GM12878 (cell line): ENCODE results near the gene AANAT. TPM values are rescaled to one million over a fixed set of nuclear protein-coding genes. Genes with fewer than 3 reads are reported as not detected.

Experiments used
- ATAC-seq: fragments of 200-7000 bp; cut with Tn5 transposase; 3 replicates; pipeline ENCODE4 v1.9.1; 2020; ENCODE audit warnings: mild to moderate bottlenecking, moderate library complexity
- BruUV-seq: library from RNA; stranded (reverse); fragments of 400-500 nt; replicated peaks from 2 replicates; lab custom pipeline; 2021; lab: Mats Ljungman, UMichigan
- CTCF ChIA-PET: fragments of 300-600 bp; sonication (Branson Sonifier 250); formaldehyde crosslinking; extraction: SDS; loops from one replicate; lab custom pipeline; 2021; ENCODE audit warnings: inconsistent platforms; lab: Yijun Ruan, JAX
- POLR2A ChIA-PET: fragments of 350-600 bp; formaldehyde crosslinking; extraction: SDS; loops from one replicate; lab custom pipeline; 2021; ENCODE audit warnings: inconsistent platforms; lab: Charles Lee
- RAD21 ChIA-PET: fragments of 300-600 bp; sonication (Branson Sonifier 250); formaldehyde crosslinking; loops from one replicate; lab custom pipeline; 2023; ENCODE audit warnings: antibody characterized with exemption; ENCODE audit not compliant: unreplicated experiment; lab: Charles Lee
- SMC1A ChIA-PET: fragments of 300-600 bp; sonication (Branson Sonifier 250); formaldehyde crosslinking; loops from one replicate; lab custom pipeline; 2023; ENCODE audit not compliant: unreplicated experiment, uncharacterized antibody; lab: Charles Lee
- DNase-seq: peaks from one replicate; pipeline ENCODE4 v3.0.0-alpha.2; 2011; ENCODE audit warnings: low read depth, low spot score
- FAIRE-seq: peaks from 3 replicates; lab custom pipeline; 2011; peaks lifted over from hg19 to GRCh38; lab: Jason Lieb, UNC
- H2AFZ ChIP-seq: 2 replicates; pipeline ENCODE4 v1.6.0; 2011; ENCODE audit warnings: low read depth, low read length, control low read depth; ENCODE audit not compliant: control insufficient read depth
- H3K27ac ChIP-seq: 2 replicates; pipeline ENCODE4 v1.5.1; 2011; ENCODE audit warnings: control low read depth; ENCODE audit not compliant: control insufficient read depth, insufficient read depth
- H3K27me3 ChIP-seq, 2 experiments: replicated peaks in 1 of 2; 2 replicates each; pipeline versions ENCODE4 v1.6.0 to v1.6.1; 2011; ENCODE audit warnings: low read length in 1 of 2; ENCODE audit not compliant: control insufficient read depth in 2 of 2, insufficient read depth in 2 of 2
- H3K36me3 ChIP-seq, 2 experiments: 2 replicates each; pipeline ENCODE4 v1.5.1; 2011; ENCODE audit warnings: low read length in 1 of 2; ENCODE audit not compliant: control insufficient read depth in 2 of 2, insufficient read depth in 2 of 2
- H3K4me1 ChIP-seq: 2 replicates; pipeline ENCODE4 v1.6.1; 2011; ENCODE audit warnings: mild to moderate bottlenecking, low read length, moderate library complexity, mixed read lengths; ENCODE audit not compliant: control insufficient read depth, insufficient read depth
- H3K4me2 ChIP-seq: 2 replicates; pipeline ENCODE4 v1.6.0; 2011; ENCODE audit warnings: control low read depth; ENCODE audit not compliant: control insufficient read depth, insufficient read depth
- H3K4me3 ChIP-seq: fragments of 200-600 bp; sonication (generic); 2 replicates; pipeline ENCODE4 v1.5.1; 2016
- H3K79me2 ChIP-seq: 2 replicates; pipeline ENCODE4 v1.6.0; 2011; ENCODE audit warnings: low read length; ENCODE audit not compliant: control insufficient read depth, insufficient read depth
- H3K9ac ChIP-seq: 2 replicates; pipeline ENCODE4 v1.8.0; 2011; ENCODE audit warnings: low read length, control low read depth, mixed read lengths; ENCODE audit not compliant: control insufficient read depth, insufficient read depth
- H3K9me3 ChIP-seq: replicated peaks from 3 replicates; pipeline ENCODE4 v1.5.1; 2011; ENCODE audit warnings: mild to moderate bottlenecking, low read length; ENCODE audit not compliant: control insufficient read depth, insufficient read depth
- H4K20me1 ChIP-seq: 2 replicates; pipeline ENCODE4 v1.6.0; 2011; ENCODE audit not compliant: control insufficient read depth, insufficient read depth
- BHLHE40 ChIP-seq, 2 experiments: fragments of 450-650 bp in 1 of 2; IDR thresholded peaks; 2 replicates each; pipeline ENCODE4 v1.6.1; 2011 to 2017; ENCODE audit warnings: low read depth in 2 of 2, borderline replicate concordance in 1 of 2, improper control_type of control experiment in 1 of 2, low read length in 1 of 2, mild to moderate bottlenecking in 1 of 2
- CREB1 ChIP-seq: IDR thresholded peaks from 2 replicates; pipeline ENCODE4 v1.6.1; 2012; ENCODE audit warnings: low read depth, mild to moderate bottlenecking, inconsistent platforms
- E4F1 ChIP-seq: fragments of 450-650 bp; IDR thresholded peaks from 2 replicates; pipeline ENCODE4 v1.6.1; 2018; ENCODE audit warnings: borderline replicate concordance, mild to moderate bottlenecking; ENCODE audit not compliant: partially characterized antibody
- ESRRA ChIP-seq: IDR thresholded peaks from 2 replicates; pipeline ENCODE4 v1.6.1; 2012; ENCODE audit warnings: mild to moderate bottlenecking, low read length, improper control_type of control experiment
- GABPA ChIP-seq: IDR thresholded peaks from 2 replicates; pipeline ENCODE4 v1.6.1; 2014; ENCODE audit warnings: antibody characterized with exemption, low read depth, mild to moderate bottlenecking, inconsistent platforms
- IKZF1 ChIP-seq: fragments of 450-650 bp; conservative IDR thresholded peaks from 2 replicates; pipeline ENCODE4 v1.6.1; 2017; ENCODE audit warnings: antibody characterized with exemption, mild to moderate bottlenecking
- KLF5 ChIP-seq: fragments of 450-650 bp; IDR thresholded peaks from 2 replicates; pipeline ENCODE4 v1.6.1; 2014; ENCODE audit warnings: mild to moderate bottlenecking; ENCODE audit not compliant: partially characterized antibody
- NFXL1 ChIP-seq: fragments of 450-650 bp; IDR thresholded peaks from 2 replicates; pipeline ENCODE4 v1.6.1; 2017; ENCODE audit warnings: antibody characterized with exemption, mild to moderate bottlenecking, borderline replicate concordance
- PML ChIP-seq: IDR thresholded peaks from 2 replicates; pipeline ENCODE4 v1.6.1; 2012; ENCODE audit warnings: low read length, inconsistent platforms
- RAD21 ChIP-seq: IDR thresholded peaks from 2 replicates; pipeline ENCODE4 v1.6.1; 2011; ENCODE audit warnings: mild to moderate bottlenecking, low read depth, low read length, moderate library complexity; ENCODE audit not compliant: insufficient read depth
- RBBP5 ChIP-seq: fragments of 200-600 bp; sonication (generic); conservative IDR thresholded peaks from 2 replicates; pipeline ENCODE4 v1.6.1; 2016
- SMAD1 ChIP-seq: fragments of 450-650 bp; IDR thresholded peaks from 2 replicates; pipeline ENCODE4 v1.6.1; 2018; ENCODE audit warnings: mild to moderate bottlenecking, low read depth; ENCODE audit not compliant: partially characterized antibody
- SRF ChIP-seq, 2 experiments: IDR thresholded peaks; 2 replicates each; pipeline ENCODE4 v1.6.1; 2011; ENCODE audit warnings: low read depth in 2 of 2, low read length in 2 of 2, mild to moderate bottlenecking in 1 of 2, moderate library complexity in 1 of 2
- WRNIP1 ChIP-seq: IDR thresholded peaks from 2 replicates; pipeline ENCODE4 v1.6.1; 2011; ENCODE audit warnings: low read depth, low read length, improper control_type of control experiment, borderline replicate concordance
- ZBTB33 ChIP-seq: fragments of 450-650 bp; IDR thresholded peaks from 2 replicates; pipeline ENCODE4 v1.6.1; 2017; ENCODE audit warnings: mild to moderate bottlenecking
- WGBS: methylation state at CpG from one replicate; pipeline ENCODE4 v1.1.6; 2016; ENCODE audit warnings: low lambda C conversion rate; ENCODE audit not compliant: insufficient replicate concordance, insufficient coverage; ENCODE audit errors: missing lambda C conversion rate; 5-methylcytosine and 5-hydroxymethylcytosine counted together
- in situ Hi-C: fragments of 300-500 bp; cut with MboI; formaldehyde crosslinking; loops from 9 replicates; pipeline ENCODE4 v1.14.3; 2018; ENCODE audit warnings: mixed read lengths
- intact Hi-C: fragments of 100-400 bp; cut with micrococcal nuclease; formaldehyde crosslinking; loops from one replicate; pipeline ENCODE4 v1.14.2; 2022; ENCODE audit not compliant: unreplicated experiment
- polyA plus RNA-seq, 11 experiments: library from polyadenylated mRNA; depleted of rRNA in 4 of 11; unstranded in 6 of 11; stranded (reverse) in 5 of 11; fragments of >200 nt; fragmentation: Nextera tagmentation in 4 of 11; fragmentation: Illumina TruSeq in 1 of 11; extraction: Ambion mirVana in 4 of 11; extraction: Trizol in 1 of 11; gene quantifications; 1 replicate in 1 of 11; 2 replicates in 10 of 11; pipeline versions ENCODE4 v1.2.1 to v1.2.3, GENCODE V29; 2011 to 2016; ENCODE audit warnings: inconsistent platforms in 2 of 11, missing spikeins in 2 of 11, low read depth in 1 of 11
- total RNA-seq, 4 experiments: library from RNA; depleted of rRNA in 3 of 4; stranded (reverse); fragments of >200 nt in 3 of 4; fragmentation: Illumina TruSeq in 1 of 4; extraction: Trizol in 1 of 4; gene quantifications; 2 replicates each; pipeline versions ENCODE4 v1.2.1 to v1.2.3, GENCODE V29; 2013 to 2021

AANAT gene
- total and polyA plus RNA-seq, 10 of the 15 experiments (the other 5 are each of a cell fraction or from before 2014, with no cell fraction given), result 0.23 TPM; not detected in 9

DNA sequence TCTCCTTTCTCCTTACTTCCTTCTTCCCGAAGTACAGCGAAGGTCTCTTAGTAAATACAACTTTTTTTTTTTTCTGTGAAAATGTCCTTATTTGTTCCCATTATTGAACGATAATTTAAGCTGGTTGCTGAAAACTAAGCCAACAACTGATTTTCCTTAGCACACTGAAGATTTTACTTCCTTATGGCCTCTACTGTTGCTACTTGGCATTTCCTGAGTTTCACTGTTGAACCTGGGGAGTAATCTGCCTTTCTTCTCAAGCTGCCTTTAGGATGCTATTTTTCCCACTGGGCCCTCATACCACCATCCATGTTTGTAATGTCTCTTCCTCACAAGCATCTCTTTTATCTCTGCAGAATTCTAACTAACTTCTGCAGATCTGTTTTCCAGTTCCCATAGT is 40.5 kb upstream of the AANAT start (continued):
- no peak for TF ChIP-seq IKZF1
- no peak for TF ChIP-seq PML
- no peak for TF ChIP-seq ESRRA
- no peak for TF ChIP-seq WRNIP1
- no peak for TF ChIP-seq GABPA
- TF ChIP-seq E4F1, result no peak
- TF ChIP-seq NFXL1, result no peak
- TF ChIP-seq RAD21, result no peak
- TF ChIP-seq, all 136 proteins: peak for 0

- ChIA-PET SMC1A (interaction anchor here (0.6 to 2.9 kb wide), 12 partner anchors 16 to 181 kb away, joined by 3 to 9 read pairs (median 5); partner anchors contain the start of gene UBE2O), CTCF (interaction anchor here (0.7 to 3.4 kb wide), 12 partner anchors 13 to 197 kb away, joined by 3 to 20 read pairs (median 5); no protein-coding TSS in a partner anchor), POLR2A (interaction anchor here (0.6 to 1.5 kb wide), 5 partner anchors 14 to 327 kb away, joined by 3 to 4 read pairs (median 3); no protein-coding TSS in a partner anchor), RAD21 (interaction anchor here (0.9 to 1.5 kb wide), 5 partner anchors 31 to 79 kb away, joined by 3 to 7 read pairs (median 3); partner anchors contain the start of gene AANAT)
- H3K4me2 ChIP-seq, result peak overlapping the region; percentile 38
- H3K36me3 ChIP-seq, result peaks cover 1 to 3% of the 10 kb centered on the region in 2 experiments; a peak in 1 of 4 replicates
- intact Hi-C loops, result no loop called here
- no peaks in the 10 kb centered on the region; the same call in 1 of the 2 replicates for H4K20me1 ChIP-seq
- H2AFZ ChIP-seq, result no peak overlapping the region
- H3K4me1 ChIP-seq, result peaks cover 24% of the 10 kb centered on the region
- BruUV-seq, result no TSS peak
- FAIRE-seq, result no peak
- no peaks in the 10 kb centered on the region for H3K9me3 ChIP-seq
- under 1% methylated on average over 8 of the region's 8 CpGs for WGBS
- no peak for DNase-seq
- H3K9ac ChIP-seq, result no peak overlapping the region
- in situ Hi-C loops, result no loop called here
- H3K4me3 ChIP-seq, result no peak overlapping the region
- no peaks in the 10 kb centered on the region for H3K27me3 ChIP-seq
- ATAC-seq, result peak; percentile 86
- peaks cover 26% of the 10 kb centered on the region for H3K79me2 ChIP-seq
- H3K27ac ChIP-seq, result peak overlapping the region; percentile 4; the same call in 1 of the 2 replicates
- no peak for TF ChIP-seq CREB1
- TF ChIP-seq SMAD1, result no peak
- TF ChIP-seq SRF (IDR thresholded peaks at IDR 0.05; ENCODE audit: low read depth in 2 of 2, low read length in 2 of 2), result no peak
- TF ChIP-seq BHLHE40 (IDR thresholded peaks at IDR 0.05; ENCODE audit: borderline replicate concordance in 1 of 2, low read depth in 2 of 2, low read length in 1 of 2), result peak; percentile 83
- 0 out of 2 replicates have a peak, but pooled peaks have one; percentile 29 for TF ChIP-seq IKZF1
- no peak for TF ChIP-seq ZBTB33
- TF ChIP-seq RBBP5, result no peak
- TF ChIP-seq KLF5, result no peak
Observed at GRCh38 chr17:76427501-76428231, 39.7 kb upstream of the AANAT start.
